ENCODE results near the gene CHIT1. TPM values are rescaled to one million over a fixed set of nuclear protein-coding genes. Genes with fewer than 3 reads are reported as not detected.
"Not testable (repeated sequence)": the region's sequence is repeated elsewhere in the genome, so short reads cannot be mapped to it uniquely, and the experiment has no call there.

CHIT1 gene
- total RNA-seq, 1 donor, result under 0.01 TPM

GRCh38 chr1:203265541-203265940 lies 36.1 kb upstream of the CHIT1 start:
- Histone ChIP-seq H3K4me2 (ENCODE audit: insufficient read depth, low read length) (no peak overlapping the region), H3K36me3 (ENCODE audit: insufficient read depth, low read length) (no peaks in the 10 kb centered on the region), H3K4me1 (ENCODE audit: insufficient read depth, low read length) (peaks cover 4% of the 10 kb centered on the region), H4K20me1 (ENCODE audit: insufficient read depth, low read length) (no peaks in the 10 kb centered on the region), H3K79me2 (ENCODE audit: insufficient read depth, low read length) (no peaks in the 10 kb centered on the region), H3K4me3 (ENCODE audit: insufficient read depth, low read length) (no peak overlapping the region), H3K9me3 (ENCODE audit: low read depth, low read length) (no peaks in the 10 kb centered on the region), H3K27me3 (ENCODE audit: insufficient read depth, low read length) (peaks cover 3% of the 10 kb centered on the region), H2AFZ (ENCODE audit: low read length) (no peak overlapping the region), H3K27ac (ENCODE audit: low read depth, low read length) (no peak overlapping the region)
- no peak for DNase-seq (ENCODE audit: insufficient read length, low spot score, missing footprints)
- TF ChIP-seq CTCF (IDR thresholded peaks at IDR 0.05; ENCODE audit: extremely low read depth, low read depth, low read length), result no peak

DNA sequence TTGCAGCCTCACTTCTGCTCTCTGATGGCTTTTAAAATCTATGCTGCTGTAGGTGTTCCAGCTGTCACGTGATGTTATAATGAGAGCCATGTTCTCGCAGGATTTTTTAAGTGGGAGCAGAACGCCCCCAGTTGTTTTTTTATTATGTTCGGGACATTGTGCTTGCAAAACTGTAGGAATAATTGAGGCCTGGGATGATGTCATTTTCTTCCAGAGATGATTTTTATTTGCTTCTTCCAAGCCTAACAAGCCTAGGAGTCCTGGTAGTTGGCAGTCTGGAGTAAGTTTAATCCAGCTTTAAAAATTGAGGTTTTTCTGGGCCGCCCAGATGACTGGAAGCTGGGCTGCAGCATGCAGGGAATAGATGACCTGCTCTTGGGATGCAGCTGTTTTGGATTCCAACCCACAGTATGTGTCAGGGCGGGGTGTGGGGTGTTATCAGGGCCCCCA lies 34.6 kb upstream of the CHIT1 start:
- Histone ChIP-seq H3K36me3 (ENCODE audit: insufficient read depth, low read length) (no peaks in the 10 kb centered on the region), H3K4me2 (ENCODE audit: insufficient read depth, low read length) (no peak overlapping the region)
- no peak for TF ChIP-seq CTCF (IDR thresholded peaks at IDR 0.05; ENCODE audit: extremely low read depth, low read depth, low read length)

GRCh38 chr1:203263496-203263895 lies 34.0 kb upstream of the CHIT1 start:
- no peaks in the 10 kb centered on the region for H4K20me1 ChIP-seq (ENCODE audit: insufficient read depth, low read length)
- H3K79me2 ChIP-seq (ENCODE audit: insufficient read depth, low read length), result no peaks in the 10 kb centered on the region
- no peak overlapping the region for H3K27ac ChIP-seq (ENCODE audit: low read depth, low read length)
- H3K4me3 ChIP-seq (ENCODE audit: insufficient read depth, low read length), result no peak overlapping the region
- peaks cover 4% of the 10 kb centered on the region for H3K4me1 ChIP-seq (ENCODE audit: insufficient read depth, low read length)
- no peaks in the 10 kb centered on the region for H3K9me3 ChIP-seq (ENCODE audit: low read depth, low read length)
- TF ChIP-seq CTCF (IDR thresholded peaks at IDR 0.05; ENCODE audit: extremely low read depth, low read depth, low read length), result no peak
- H3K36me3 ChIP-seq (ENCODE audit: insufficient read depth, low read length), result no peaks in the 10 kb centered on the region
- no peak overlapping the region for H3K4me2 ChIP-seq (ENCODE audit: insufficient read depth, low read length)
- H3K27me3 ChIP-seq (ENCODE audit: insufficient read depth, low read length), result peaks cover 3% of the 10 kb centered on the region
- DNase-seq (ENCODE audit: insufficient read length, low spot score, missing footprints), result no peak
- no peak overlapping the region for H2AFZ ChIP-seq (ENCODE audit: low read length)

More for the DNA sequence above, 34.6 kb upstream of the CHIT1 start:
- H3K4me1 ChIP-seq (ENCODE audit: insufficient read depth, low read length), result peaks cover 4% of the 10 kb centered on the region
- no peaks in the 10 kb centered on the region for H4K20me1 ChIP-seq (ENCODE audit: insufficient read depth, low read length)
- H2AFZ ChIP-seq (ENCODE audit: low read length), result no peak overlapping the region
- no peaks in the 10 kb centered on the region for H3K79me2 ChIP-seq (ENCODE audit: insufficient read depth, low read length)
- H3K4me3 ChIP-seq (ENCODE audit: insufficient read depth, low read length), result no peak overlapping the region
- no peak for DNase-seq (ENCODE audit: insufficient read length, low spot score, missing footprints)
- peaks cover 3% of the 10 kb centered on the region for H3K27me3 ChIP-seq (ENCODE audit: insufficient read depth, low read length)
- H3K9me3 ChIP-seq (ENCODE audit: low read depth, low read length), result no peaks in the 10 kb centered on the region
- H3K27ac ChIP-seq (ENCODE audit: low read depth, low read length), result no peak overlapping the region

DNA sequence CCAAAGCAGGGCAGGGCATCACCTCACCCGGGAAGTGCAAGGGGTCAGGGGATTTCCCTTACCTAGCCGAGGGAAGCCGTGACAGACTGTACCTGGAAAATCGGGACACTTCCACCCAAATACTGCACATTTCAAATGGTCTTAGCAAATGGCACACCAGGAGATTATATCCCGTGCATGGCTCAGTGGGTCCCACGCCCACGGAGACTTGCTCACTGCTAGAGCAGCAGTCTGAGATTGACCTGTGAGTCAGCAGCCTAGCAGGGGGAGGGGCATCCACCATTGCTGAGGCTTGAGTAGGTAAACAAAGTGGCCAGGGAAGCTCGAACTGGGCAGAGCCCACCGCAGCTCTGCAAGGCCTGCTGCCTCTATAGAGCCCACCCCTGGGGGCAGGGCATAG lies 27.2 kb upstream of the CHIT1 start:
- not testable (repeated sequence) for DNase-seq (ENCODE audit: insufficient read length, low spot score, missing footprints); H3K79me2 ChIP-seq (ENCODE audit: insufficient read depth, low read length); H3K4me3 ChIP-seq (ENCODE audit: insufficient read depth, low read length); H3K36me3 ChIP-seq (ENCODE audit: insufficient read depth, low read length); H3K9me3 ChIP-seq (ENCODE audit: low read depth, low read length); H2AFZ ChIP-seq (ENCODE audit: low read length); H4K20me1 ChIP-seq (ENCODE audit: insufficient read depth, low read length); H3K27ac ChIP-seq (ENCODE audit: low read depth, low read length); H3K4me2 ChIP-seq (ENCODE audit: insufficient read depth, low read length); H3K4me1 ChIP-seq (ENCODE audit: insufficient read depth, low read length)
- H3K27me3 ChIP-seq (ENCODE audit: insufficient read depth, low read length), result peaks cover 18% of the 10 kb centered on the region

DNA sequence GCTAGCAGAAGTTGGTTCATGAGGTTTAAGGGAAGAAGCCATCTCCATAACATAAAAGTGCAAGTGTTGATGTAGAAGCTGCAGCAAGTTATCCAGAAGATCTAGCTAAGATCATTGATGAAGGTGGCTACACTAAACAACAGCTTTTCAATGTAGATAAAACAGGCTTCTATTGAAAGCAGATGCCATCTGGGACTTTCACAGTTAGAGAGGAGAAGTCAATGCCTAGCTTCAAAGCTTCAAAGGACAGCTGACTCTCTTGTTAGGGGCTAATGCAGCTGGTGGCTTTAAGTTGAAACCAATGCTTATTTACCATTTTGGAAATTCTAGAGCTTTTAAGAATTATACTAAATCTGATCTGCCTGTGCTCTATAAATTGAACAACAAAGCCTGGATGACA lies 25.3 kb upstream of the CHIT1 start:
- H3K27ac ChIP-seq (ENCODE audit: low read depth, low read length); H3K4me2 ChIP-seq (ENCODE audit: insufficient read depth, low read length); H2AFZ ChIP-seq (ENCODE audit: low read length); H3K4me1 ChIP-seq (ENCODE audit: insufficient read depth, low read length); H3K9me3 ChIP-seq (ENCODE audit: low read depth, low read length); H3K36me3 ChIP-seq (ENCODE audit: insufficient read depth, low read length); H3K79me2 ChIP-seq (ENCODE audit: insufficient read depth, low read length); DNase-seq (ENCODE audit: insufficient read length, low spot score, missing footprints); H3K4me3 ChIP-seq (ENCODE audit: insufficient read depth, low read length); H4K20me1 ChIP-seq (ENCODE audit: insufficient read depth, low read length): not testable (repeated sequence)
- H3K27me3 ChIP-seq (ENCODE audit: insufficient read depth, low read length), result peaks cover 20% of the 10 kb centered on the region

Data from osteoblast (primary cell).